GM10847 (cell line): ENCODE measurements around the gene ARMC10.

Source experiments
- POLR2A ChIP-seq: IDR thresholded peaks from 2 replicates; pipeline ENCODE4 v1.6.1; 2011; ENCODE audit not compliant: insufficient read length; ENCODE audit errors: extremely low read depth

The ARMC10 gene

DNA sequence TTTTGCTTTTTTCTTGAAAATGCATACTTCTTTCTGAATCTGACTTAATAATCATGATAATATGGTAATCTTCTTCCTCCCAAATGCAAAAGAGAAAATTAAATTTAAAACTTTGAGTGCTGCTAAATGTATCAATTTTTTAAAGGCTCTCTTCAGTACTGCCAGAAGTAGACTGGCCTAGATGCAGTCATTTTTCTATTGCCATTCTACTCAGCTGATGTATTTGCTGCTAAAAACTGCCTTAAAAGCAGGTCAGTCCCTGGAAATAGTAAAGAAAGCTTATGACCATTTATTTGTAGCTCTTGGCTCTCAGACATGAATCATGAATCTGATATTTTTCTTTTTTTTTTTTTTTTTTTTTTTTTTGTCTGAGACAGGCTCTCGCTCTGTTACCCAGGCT, 45.4 kb downstream of the ARMC10 start:
- TF ChIP-seq POLR2A = no peak

DNA sequence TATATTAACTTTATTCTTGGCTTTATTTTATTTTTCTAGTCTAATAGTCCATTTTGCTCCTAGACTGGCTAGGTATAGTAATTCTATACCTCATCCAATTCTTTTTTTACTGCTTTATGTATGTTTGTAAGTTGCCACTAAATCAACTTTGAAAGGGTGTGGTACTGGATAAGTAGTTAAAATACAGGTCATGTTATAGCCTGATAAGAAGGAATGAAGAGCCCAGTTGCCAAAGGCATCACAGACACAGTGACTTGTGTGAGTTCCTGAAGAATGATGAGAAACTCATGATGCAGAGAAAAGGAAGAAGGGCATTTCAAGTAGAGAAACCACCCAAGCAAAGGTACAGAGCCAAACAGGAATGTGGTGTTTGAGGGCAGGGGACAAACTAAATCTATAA, 46.7 kb downstream of the ARMC10 start:
- TF ChIP-seq POLR2A = no peak

DNA sequence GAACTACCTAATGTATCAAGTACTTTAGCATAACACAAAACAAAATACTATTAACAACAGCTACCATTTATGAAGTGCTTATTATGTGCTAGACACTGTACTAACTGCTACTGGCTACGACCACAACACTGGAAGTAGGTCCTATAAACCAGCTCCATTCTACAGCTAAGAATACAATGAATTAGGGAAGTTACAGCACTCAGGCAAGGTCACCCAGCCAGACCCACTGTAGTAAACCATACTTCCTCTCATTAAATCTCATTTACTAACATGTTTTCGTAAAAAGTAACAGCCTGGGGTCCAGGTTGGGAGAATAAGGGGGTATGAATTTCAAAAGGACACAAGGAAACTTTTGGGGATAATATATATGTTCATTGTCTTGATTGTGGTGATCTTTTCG, 48.6 kb downstream of the ARMC10 start:
- no peak for TF ChIP-seq POLR2A

GRCh38 chr7:103124429-103124979, 49.6 kb downstream of the ARMC10 start:
- no peak for TF ChIP-seq POLR2A

- TF ChIP-seq POLR2A = no peak
Measured at GRCh38 chr7:103127006-103127405, 52.1 kb downstream of the ARMC10 start.

DNA sequence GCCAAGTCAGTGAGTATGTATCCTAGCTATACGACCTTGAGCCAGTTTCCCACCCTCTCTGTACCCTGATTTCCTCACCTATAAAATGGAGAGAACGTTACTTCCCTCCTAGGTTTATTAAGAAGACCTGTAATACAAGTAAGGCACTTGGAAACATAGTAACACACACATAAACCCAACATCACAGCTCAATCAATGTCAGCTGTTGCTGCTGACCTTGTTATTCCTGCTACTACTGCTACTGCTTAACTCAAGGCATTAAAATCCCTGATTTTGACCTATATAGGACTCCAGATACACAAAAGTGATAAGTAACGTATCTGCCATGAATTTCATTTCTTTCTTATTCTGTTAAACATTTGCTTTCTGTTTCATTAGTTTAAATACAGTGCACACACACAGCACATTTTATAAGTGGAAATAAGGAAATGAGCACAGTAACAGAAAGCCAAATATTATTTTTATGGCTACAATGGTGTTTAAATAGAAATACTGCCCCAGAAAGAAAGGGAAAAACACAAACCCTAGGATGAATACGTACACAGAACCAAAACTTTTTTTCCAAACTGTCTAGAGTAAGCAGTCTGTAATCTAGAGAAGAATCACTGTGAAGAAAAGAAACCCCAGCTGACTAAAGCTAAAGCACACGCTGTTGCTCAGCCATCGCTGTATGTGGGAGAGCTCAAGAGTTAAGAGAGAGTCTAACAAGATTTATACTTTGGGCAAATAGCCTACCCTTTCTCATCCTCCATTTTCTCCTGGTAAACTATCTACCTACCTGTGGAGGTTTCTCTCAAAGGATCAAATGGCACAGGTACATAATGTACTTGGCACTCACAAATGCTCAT, 55.0 kb downstream of the ARMC10 start:
- TF ChIP-seq POLR2A = no peak

- TF ChIP-seq POLR2A = no peak
Measured at GRCh38 chr7:103130901-103131624, 56.1 kb downstream of the ARMC10 start.

DNA sequence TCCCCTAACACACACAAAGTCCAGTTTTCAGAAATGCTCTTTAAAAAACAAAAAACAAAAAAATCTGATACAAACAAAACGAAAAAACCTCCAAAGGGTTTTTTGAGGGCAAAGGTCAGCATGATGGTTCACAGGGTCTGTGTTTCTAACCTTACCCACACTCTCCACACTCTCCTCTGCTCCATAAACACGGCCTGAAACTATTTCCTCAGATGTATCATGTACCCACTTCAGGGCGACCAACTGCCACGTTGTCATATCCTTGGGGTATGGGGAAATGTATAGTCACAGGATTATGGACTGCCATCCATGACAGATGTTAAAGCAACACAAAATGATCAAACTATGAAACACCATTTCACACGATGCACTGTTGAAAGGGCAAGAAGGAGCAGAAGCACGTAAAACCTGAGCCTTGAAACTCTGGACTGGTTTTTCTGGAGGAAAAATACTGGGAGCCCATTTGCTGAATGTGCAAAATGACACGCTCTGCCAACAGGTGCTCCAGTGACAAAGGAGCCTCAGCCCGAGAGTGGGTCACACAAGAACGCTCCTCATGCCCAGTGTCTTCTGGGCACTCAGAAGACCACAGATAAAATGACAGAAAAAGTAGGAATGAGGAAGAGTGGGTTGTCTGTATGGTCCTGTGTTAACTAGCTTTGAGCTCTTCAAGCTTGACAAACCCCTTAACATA, 58.2 kb downstream of the ARMC10 start:
- TF ChIP-seq POLR2A = no peak

DNA sequence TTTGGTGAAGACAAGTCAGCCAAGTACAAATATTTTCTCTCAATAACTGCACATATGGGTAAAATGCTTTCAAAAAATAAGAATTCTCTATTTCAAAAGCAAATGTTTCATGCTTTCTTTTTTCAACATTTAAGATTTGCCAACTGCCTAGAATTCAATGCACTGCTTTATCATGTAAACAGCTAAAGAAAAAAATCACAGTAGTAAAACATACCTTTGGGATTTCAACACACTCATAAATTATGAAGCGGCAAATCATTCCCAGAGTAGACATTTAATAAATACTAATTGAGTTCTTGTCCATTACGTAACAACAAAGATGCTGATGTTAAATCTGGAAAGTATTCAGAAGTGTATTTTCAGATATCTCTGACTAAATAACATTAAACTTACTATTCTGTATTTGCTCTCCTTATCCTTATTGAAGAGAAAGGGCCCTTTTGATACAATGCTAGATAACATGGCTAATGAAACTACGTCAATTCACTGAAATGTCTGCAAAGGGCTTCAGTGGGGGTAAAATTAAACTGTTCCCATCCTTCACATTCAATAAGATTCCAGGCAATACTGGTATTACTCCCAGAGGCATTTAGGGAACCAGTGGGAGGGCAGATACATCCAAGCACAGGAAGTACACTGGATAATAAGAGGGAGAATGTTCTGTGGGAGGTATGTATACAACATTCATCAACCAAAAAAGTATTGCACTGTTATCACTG, 60.1 kb downstream of the ARMC10 start:
- no peak for TF ChIP-seq POLR2A

DNA sequence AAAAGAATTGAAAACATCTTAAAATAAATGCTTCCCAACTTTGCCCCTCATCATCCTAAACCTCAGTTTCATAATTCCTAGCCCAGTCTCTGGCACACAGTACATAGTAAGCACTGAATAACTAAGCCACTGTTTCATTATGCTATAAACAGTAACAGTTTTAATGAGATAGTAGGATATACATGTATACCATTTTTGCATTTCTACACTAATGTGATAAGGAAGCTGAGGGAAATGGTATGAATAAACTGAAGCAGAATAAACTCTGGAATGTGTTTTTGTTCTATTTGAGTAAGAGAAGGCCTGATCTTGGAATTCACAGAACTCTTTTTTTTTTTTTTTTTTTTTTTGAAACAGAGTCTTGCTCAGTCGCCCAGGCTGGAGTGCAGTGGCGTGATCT, 65.1 kb downstream of the ARMC10 start:
- no peak for TF ChIP-seq POLR2A

- TF ChIP-seq POLR2A = no peak
Measured at GRCh38 chr7:103140685-103141084, 65.7 kb downstream of the ARMC10 start.

GRCh38 chr7:103141753-103142404, 66.9 kb downstream of the ARMC10 start:
- no peak for TF ChIP-seq POLR2A

GRCh38 chr7:103142494-103142893, 67.6 kb downstream of the ARMC10 start:
- TF ChIP-seq POLR2A = no peak

GRCh38 chr7:103143868-103144267, 68.9 kb downstream of the ARMC10 start:
- TF ChIP-seq POLR2A = no peak
